ENCODE data around the gene NIBAN1. TPM values are rescaled to one million over a fixed set of nuclear protein-coding genes. Genes with fewer than 3 reads are reported as not detected.

The NIBAN1 gene
- total and polyA plus RNA-seq, 2 donors (not counting 3 experiments of a cell fraction or from before 2014, with no cell fraction given): 0.23 to 2.8 TPM

DNA sequence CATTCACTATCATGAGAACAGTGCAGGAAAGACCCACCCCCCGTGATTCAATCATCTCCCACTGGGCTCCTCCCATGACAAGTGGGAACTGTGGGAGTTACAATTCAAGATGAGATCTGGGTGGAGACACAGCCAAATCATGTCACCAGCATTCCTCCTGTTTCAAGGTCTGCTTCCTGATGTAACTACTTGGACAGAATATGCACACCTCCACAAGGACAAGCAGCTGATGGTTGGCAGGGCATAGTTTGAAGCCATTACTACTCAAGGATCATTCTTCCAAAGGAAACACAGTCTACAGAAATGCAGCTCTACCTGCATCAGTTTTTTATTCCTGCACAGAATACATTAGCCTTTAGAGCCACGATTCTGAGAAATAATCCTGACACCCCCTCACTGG is 42.6 kb upstream of the NIBAN1 start:
- H3K9me3 ChIP-seq (replicated peaks; ENCODE audit: control insufficient read depth, insufficient read depth, low read length): no peaks in the 10 kb centered on the region
- no peak overlapping the region for H2AFZ ChIP-seq (ENCODE audit: low read depth, low read length)
- H3K9ac ChIP-seq (replicated peaks; ENCODE audit: extremely low read depth, insufficient read depth, low read length): no peak overlapping the region
- DNase-seq (ENCODE audit: low read depth, low spot score): no peak
- dilution Hi-C loops (cut with MboI; ENCODE audit: extremely low pct_ligation_motif_present, low sequenced_read_pairs): no loop called here
- H3K9me1 ChIP-seq (replicated peaks; ENCODE audit: control insufficient read depth, extremely low read depth, insufficient read depth, low read length): no peaks in the 10 kb centered on the region
- no peak for FAIRE-seq
- H3K4me2 ChIP-seq (ENCODE audit: insufficient read depth, low read length): no peak overlapping the region
- intact Hi-C loops (cut with micrococcal nuclease): no loop called here
- ChIA-PET CTCF (no interaction called here), POLR2A (no interaction called here)
- no peaks in the 10 kb centered on the region for H3K79me2 ChIP-seq (ENCODE audit: control insufficient read depth, insufficient read depth, low read length)
- H3K36me3 ChIP-seq (ENCODE audit: control insufficient read depth in 2 of 2, extremely low read depth in 1 of 2, insufficient read depth in 2 of 2, low read length in 2 of 2): no peaks in the 10 kb centered on the region
- no peak overlapping the region for H3K27ac ChIP-seq (ENCODE audit: insufficient read depth, low read depth, low read length)
- H3K4me1 ChIP-seq (ENCODE audit: control insufficient read depth, extremely low read depth, insufficient read depth, low read length): no peaks in the 10 kb centered on the region
- TF ChIP-seq MYC (IDR thresholded peaks at IDR 0.05; ENCODE audit: low read depth, low read length) (no peak), FOS (IDR thresholded peaks at IDR 0.05; ENCODE audit: borderline replicate concordance, insufficient read depth, low read length) (no peak), POLR2A (IDR thresholded peaks at IDR 0.05; ENCODE audit: low read depth, low read length) (no peak)
- TF ChIP-seq, protein P1, sequence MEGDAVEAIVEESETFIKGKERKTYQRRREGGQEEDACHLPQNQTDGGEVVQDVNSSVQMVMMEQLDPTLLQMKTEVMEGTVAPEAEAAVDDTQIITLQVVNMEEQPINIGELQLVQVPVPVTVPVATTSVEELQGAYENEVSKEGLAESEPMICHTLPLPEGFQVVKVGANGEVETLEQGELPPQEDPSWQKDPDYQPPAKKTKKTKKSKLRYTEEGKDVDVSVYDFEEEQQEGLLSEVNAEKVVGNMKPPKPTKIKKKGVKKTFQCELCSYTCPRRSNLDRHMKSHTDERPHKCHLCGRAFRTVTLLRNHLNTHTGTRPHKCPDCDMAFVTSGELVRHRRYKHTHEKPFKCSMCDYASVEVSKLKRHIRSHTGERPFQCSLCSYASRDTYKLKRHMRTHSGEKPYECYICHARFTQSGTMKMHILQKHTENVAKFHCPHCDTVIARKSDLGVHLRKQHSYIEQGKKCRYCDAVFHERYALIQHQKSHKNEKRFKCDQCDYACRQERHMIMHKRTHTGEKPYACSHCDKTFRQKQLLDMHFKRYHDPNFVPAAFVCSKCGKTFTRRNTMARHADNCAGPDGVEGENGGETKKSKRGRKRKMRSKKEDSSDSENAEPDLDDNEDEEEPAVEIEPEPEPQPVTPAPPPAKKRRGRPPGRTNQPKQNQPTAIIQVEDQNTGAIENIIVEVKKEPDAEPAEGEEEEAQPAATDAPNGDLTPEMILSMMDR (IDR thresholded peaks at IDR 0.05; ENCODE audit: extremely low read depth in 1 of 2, insufficient read depth in 1 of 2, low read depth in 1 of 2, low read length in 2 of 2): no peak
- H3K4me3 ChIP-seq (replicated peaks in 1 of 3; ENCODE audit: insufficient read depth in 1 of 3, low read depth in 1 of 3, low read length in 3 of 3): no peak overlapping the region
- no TSS peak for BruUV-seq (replicated peaks)
- H4K20me1 ChIP-seq (replicated peaks; ENCODE audit: control insufficient read depth, extremely low read depth, insufficient read depth, low read length): no peaks in the 10 kb centered on the region
- H3K27me3 ChIP-seq (ENCODE audit: control insufficient read depth in 2 of 2, insufficient read depth in 2 of 2, low read length in 2 of 2): no peaks in the 10 kb centered on the region

DNA sequence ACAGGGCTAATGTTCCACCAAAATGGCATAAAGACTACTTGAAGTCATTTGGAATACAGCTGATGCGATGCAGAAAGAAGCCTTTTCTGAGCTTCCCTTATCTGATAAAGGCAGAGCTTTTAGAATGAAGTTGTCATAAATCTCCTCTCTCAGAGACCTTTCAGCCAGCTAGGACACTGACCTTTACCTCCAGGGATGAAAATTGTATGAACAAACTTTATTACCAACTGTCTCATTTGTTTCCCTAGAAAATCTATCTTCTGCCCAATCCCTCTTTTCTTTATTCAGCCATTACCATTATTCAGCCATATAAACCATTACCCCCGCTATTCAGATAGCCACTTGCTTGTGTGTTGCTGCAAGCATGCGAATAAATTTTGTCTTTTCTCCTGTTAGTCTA is 41.3 kb upstream of the NIBAN1 start:
- CTCF ChIA-PET: no interaction called here
- no peaks in the 10 kb centered on the region for H4K20me1 ChIP-seq (replicated peaks; ENCODE audit: control insufficient read depth, extremely low read depth, insufficient read depth, low read length)
- no peaks in the 10 kb centered on the region for H3K79me2 ChIP-seq (ENCODE audit: control insufficient read depth, insufficient read depth, low read length)
- no peaks in the 10 kb centered on the region for H3K4me1 ChIP-seq (ENCODE audit: control insufficient read depth, extremely low read depth, insufficient read depth, low read length)
- POLR2A ChIA-PET: no interaction called here
- DNase-seq (ENCODE audit: low read depth, low spot score): no peak
- intact Hi-C loops (cut with micrococcal nuclease): no loop called here
- H3K9ac ChIP-seq (replicated peaks; ENCODE audit: extremely low read depth, insufficient read depth, low read length): no peak overlapping the region
- dilution Hi-C loops (cut with MboI; ENCODE audit: extremely low pct_ligation_motif_present, low sequenced_read_pairs): no loop called here
- no peaks in the 10 kb centered on the region for H3K36me3 ChIP-seq (ENCODE audit: control insufficient read depth in 2 of 2, extremely low read depth in 1 of 2, insufficient read depth in 2 of 2, low read length in 2 of 2)
- H3K4me2 ChIP-seq (ENCODE audit: insufficient read depth, low read length): no peak overlapping the region
- H3K9me1 ChIP-seq (replicated peaks; ENCODE audit: control insufficient read depth, extremely low read depth, insufficient read depth, low read length): no peaks in the 10 kb centered on the region
- no peak for FAIRE-seq
- no peak overlapping the region for H3K4me3 ChIP-seq (replicated peaks in 1 of 3; ENCODE audit: insufficient read depth in 1 of 3, low read depth in 1 of 3, low read length in 3 of 3)
- no peak for TF ChIP-seq GATA2 (IDR thresholded peaks at IDR 0.05; ENCODE audit: insufficient read depth, insufficient read length, low read depth, low read length)
- no peak for TF ChIP-seq POLR2AphosphoS5 (IDR thresholded peaks at IDR 0.05; ENCODE audit: insufficient read depth, low read depth, low read length)
- no peak for TF ChIP-seq POLR2A (IDR thresholded peaks at IDR 0.05; ENCODE audit: low read depth, low read length)
- TF ChIP-seq FOS (IDR thresholded peaks at IDR 0.05; ENCODE audit: borderline replicate concordance, insufficient read depth, low read length): no peak
- no peak for TF ChIP-seq JUN (IDR thresholded peaks at IDR 0.05; ENCODE audit: borderline replicate concordance, insufficient read depth, insufficient read length, low read depth)
- TF ChIP-seq, protein P2, sequence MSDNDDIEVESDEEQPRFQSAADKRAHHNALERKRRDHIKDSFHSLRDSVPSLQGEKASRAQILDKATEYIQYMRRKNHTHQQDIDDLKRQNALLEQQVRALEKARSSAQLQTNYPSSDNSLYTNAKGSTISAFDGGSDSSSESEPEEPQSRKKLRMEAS (IDR thresholded peaks at IDR 0.05; ENCODE audit: insufficient read depth, insufficient read length): no peak
- TF ChIP-seq, protein P1 (IDR thresholded peaks at IDR 0.05; ENCODE audit: extremely low read depth in 1 of 2, insufficient read depth in 1 of 2, low read depth in 1 of 2, low read length in 2 of 2): no peak
- no peak for TF ChIP-seq EZH2 (IDR thresholded peaks at IDR 0.05; ENCODE audit: borderline replicate concordance, low read depth, low read length, severe bottlenecking)
- TF ChIP-seq MYC (IDR thresholded peaks at IDR 0.05; ENCODE audit: low read depth, low read length): no peak
- BruUV-seq (replicated peaks): no TSS peak
- H3K27me3 ChIP-seq (ENCODE audit: control insufficient read depth in 2 of 2, insufficient read depth in 2 of 2, low read length in 2 of 2): no peaks in the 10 kb centered on the region
- H2AFZ ChIP-seq (ENCODE audit: low read depth, low read length): no peak overlapping the region
- H3K9me3 ChIP-seq (replicated peaks; ENCODE audit: control insufficient read depth, insufficient read depth, low read length): no peaks in the 10 kb centered on the region
- H3K27ac ChIP-seq (ENCODE audit: insufficient read depth, low read depth, low read length): no peak overlapping the region

Data from endothelial cell of umbilical vein (primary cell).